ENCODE data around the gene C1QC.

The C1QC gene

DNA sequence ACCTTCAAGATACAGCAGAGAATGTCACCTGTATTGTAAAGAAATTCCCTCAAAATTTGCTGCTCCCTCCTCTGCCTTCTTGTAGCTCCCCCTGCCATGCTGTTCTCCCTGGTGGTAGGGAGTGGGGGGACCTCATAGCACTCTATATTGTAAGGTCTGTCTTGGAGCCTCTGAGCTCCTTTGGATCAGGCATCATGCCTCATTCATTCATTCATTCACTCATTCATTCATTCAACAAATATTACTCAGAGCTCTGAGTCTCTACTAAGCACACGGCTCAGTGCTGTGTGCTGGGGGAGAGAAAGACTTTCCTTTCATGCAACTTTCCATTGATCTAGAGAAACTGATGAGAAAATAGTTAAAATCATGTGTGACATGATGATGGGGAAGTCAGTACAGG is 40.1 kb downstream of the C1QC start:
- no peak for DNase-seq

DNA sequence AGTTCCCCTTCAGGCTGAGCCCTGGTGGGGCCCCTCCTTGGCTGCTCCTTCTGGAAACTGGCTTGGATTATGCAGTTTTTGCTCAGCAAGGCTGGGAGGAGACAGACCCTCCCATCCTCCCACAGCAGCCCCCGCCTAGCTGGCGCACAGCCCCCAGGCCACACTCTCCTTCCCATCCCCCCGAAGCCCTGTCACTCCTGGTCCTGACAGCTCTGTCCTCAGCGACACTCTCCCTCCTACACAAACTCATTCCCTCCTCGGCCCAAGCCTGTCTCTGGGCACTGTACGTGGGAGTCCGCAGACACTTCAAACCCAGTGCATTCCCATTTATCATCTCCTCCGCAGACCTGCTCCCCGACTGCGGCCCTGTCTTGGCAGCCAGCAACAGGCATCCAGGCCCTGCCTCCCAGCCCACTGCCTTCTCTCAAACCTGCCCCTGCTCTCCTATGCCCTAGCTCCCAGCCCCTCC is 42.2 kb downstream of the C1QC start:
- DNase-seq, result no peak

DNA sequence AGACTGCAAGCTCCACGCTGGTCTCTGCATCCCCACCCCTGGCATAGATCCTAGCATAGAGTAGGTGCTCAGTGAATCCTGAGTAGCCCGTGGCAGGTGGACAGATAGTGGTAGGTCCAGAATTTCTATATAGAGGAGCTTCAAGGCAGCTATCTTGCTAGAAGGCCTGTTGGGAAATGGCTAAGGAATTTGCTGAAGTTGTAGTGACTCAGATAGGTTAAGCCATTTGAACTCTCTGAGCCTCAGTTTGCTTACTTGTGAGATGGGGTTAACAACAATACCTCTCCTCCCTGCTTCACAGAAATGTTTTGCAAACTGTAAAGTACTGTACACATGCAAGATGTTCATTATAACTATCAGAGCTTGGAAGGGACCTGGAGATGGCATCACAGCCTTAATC is 43.8 kb downstream of the C1QC start:
- DNase-seq, result no peak

DNA sequence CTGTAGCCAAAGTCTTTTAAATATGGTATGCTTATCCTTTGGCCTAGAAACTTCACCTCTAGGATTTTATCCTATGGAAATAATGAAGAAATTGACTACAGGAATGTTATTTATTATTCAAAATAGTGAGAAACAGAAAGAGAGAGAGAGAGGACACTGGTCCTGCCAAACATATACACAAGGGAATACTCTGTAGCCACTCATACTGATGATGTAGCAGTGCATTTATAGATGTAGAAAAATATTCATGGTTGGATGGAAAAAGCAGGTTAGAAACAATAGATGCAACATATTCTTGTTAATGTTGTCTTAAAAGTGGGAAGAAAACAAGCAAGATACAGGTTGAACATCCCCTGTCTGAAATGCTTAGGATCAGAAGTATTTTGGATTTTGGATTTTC is 45.0 kb downstream of the C1QC start:
- no peak for DNase-seq

DNA sequence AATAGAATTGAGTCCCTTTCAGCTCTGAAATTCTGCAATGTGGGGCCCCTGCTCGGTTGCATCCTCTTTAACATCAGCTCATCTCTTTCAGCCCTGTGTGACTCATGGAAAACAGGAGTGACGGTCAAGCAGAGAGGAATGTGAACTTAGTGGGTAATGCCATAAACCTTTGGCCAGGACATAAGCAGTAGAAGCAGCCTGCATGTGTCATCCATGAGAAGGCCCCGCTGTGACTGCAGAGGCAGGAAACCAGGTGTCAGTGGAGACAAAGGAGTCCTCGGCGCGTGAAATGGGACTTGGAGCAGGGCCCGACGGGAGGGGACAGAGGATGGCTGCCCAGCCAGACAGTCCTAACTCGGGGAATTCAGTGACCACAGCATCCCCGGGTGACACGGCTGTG is 46.1 kb downstream of the C1QC start:
- no peak for DNase-seq

DNA sequence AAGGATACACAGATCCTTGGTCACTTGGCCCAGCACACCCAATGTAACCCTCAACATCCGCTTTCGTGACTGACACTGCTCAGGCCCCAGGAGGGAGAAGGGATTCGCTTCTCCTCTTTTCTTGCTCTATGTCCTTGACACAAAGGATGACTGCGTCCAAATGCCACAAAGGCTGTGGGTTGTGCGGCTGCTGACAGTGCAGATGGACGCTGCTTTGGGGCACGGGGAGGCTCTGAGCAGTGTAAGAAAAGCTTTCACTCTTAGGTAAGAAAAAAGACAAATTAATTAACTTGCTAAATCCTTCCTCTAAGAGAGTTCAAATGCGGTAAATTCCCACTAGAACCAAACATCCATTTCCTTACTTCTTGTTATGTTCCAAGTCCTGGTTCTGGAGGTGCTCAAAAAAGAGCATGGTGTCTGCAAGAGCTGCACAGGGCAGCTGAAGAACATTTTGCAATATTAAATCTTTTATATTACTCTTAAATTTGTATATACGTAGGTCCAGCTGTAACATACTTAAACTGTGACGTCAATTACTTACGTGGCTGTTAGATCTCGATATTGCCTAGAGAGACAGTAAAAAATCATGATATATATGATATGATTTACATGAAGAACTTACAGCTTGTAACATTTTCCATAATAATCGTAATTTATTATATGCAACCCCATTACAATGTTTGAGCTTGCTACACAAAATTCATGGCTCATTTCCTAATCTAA is 47.8 kb downstream of the C1QC start:
- no peak for DNase-seq

DNA sequence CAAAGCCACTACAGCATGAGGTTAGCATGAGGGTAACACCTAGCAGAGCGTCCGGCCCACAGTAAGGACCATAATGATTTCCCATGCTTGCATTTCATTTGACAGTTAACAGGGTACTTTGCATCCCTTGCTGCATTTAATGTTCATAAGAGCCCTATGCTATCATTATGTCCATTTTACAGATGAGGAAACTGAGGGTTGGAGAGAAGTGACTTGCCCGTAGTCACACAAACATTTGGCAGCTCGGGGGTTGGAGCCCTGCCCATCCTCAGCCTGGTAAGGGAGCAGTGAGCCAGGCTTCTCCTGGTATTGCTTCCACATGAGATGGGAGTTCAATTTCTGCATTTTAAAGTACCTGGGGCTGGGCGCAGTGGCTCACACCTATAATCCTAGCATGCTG is 50.7 kb downstream of the C1QC start:
- no peak for DNase-seq

DNA sequence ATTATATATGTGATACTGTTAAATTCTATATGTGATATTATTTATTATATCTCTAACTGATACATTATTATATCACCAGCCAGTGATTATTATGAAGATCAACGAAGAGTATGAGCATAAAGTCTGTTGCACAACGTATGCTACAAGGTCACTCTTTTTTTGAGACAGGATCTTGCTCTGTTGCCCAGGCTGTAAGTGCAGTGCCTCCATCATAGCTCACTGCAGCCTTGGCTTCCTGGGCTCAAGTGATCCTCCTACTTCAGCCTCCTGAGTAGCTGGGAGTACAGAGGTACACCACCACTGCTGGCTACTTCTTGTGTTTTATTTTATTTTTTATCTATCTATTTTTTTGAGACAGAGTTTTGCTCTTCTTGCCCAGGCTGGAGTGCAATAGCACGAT is 53.2 kb downstream of the C1QC start:
- no peak for DNase-seq
